Astrocyte (in vitro differentiated cells and primary cell): ENCODE results near the gene KCNK15.

Source experiments
- EZH2 ChIP-seq: IDR thresholded peaks from 2 replicates; pipeline ENCODE4 v1.6.1; 2012; ENCODE audit warnings: mild to moderate bottlenecking, low read length, inconsistent platforms; ENCODE audit not compliant: insufficient read depth
- TF ChIP-seq, protein P1 (sequence below): IDR thresholded peaks from 2 replicates; pipeline ENCODE4 v1.5.1; 2011; ENCODE audit warnings: low read depth, mild to moderate bottlenecking, inconsistent platforms, low read length, moderate library complexity; ENCODE audit not compliant: insufficient read depth

DNA sequence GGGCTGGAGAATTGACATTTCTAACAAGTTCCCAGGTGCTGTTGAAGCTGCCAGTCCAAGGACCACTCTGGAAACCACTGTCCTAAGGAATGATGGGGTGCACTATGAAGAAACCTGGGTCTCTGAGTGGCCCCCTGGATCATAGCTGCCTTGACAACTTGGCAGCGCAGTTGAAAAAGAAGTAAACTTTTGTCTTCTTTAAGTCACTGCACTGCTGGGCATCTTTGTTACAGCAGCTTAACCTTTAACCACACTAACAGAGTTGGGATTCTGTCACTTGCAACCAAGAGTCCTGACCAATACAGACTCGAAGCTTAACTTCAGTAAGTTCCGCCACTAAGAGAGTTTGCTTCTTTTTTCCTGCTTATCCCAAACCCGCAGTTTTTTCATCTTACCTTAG is 8.5 kb upstream of the KCNK15 start:
- TF ChIP-seq EZH2: no peak
- TF ChIP-seq, protein P1, sequence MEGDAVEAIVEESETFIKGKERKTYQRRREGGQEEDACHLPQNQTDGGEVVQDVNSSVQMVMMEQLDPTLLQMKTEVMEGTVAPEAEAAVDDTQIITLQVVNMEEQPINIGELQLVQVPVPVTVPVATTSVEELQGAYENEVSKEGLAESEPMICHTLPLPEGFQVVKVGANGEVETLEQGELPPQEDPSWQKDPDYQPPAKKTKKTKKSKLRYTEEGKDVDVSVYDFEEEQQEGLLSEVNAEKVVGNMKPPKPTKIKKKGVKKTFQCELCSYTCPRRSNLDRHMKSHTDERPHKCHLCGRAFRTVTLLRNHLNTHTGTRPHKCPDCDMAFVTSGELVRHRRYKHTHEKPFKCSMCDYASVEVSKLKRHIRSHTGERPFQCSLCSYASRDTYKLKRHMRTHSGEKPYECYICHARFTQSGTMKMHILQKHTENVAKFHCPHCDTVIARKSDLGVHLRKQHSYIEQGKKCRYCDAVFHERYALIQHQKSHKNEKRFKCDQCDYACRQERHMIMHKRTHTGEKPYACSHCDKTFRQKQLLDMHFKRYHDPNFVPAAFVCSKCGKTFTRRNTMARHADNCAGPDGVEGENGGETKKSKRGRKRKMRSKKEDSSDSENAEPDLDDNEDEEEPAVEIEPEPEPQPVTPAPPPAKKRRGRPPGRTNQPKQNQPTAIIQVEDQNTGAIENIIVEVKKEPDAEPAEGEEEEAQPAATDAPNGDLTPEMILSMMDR: no peak
